ENCODE data around the gene VKORC1.
"Not testable (repeated sequence)": the region's sequence is repeated elsewhere in the genome, so short reads cannot be mapped to it uniquely, and the experiment has no call there.

VKORC1 gene

GRCh38 chr16:31094424-31095120 is at the start of gene VKORC1:
VKORC1 (minus strand) TSS chr16:31094797; CDS start chr16:31094729, 68 bp downstream.
- peak; percentile 68 to 70 for DNase-seq (ENCODE audit: low spot score in 2 of 2)
- Mint-ChIP-seq H3K36me3 (ENCODE audit: insufficient read depth) (peaks cover 6% of the 10 kb centered on the region), H3K27ac (ENCODE audit: low read depth) (peak within 1 kb of the TSS; percentile 88), H3K4me1 (peaks cover 27% of the 10 kb centered on the region), H3K9me3 (no peaks in the 10 kb centered on the region), H3K27me3 (no peaks in the 10 kb centered on the region), H3K4me3 (peak within 1 kb of the TSS; percentile 98)
- ATAC-seq (replicated peaks; ENCODE audit: extremely low read depth, poor library complexity, severe bottlenecking) = peak; percentile 86

- Mint-ChIP-seq H3K4me1 (peaks cover 5% of the 10 kb centered on the region), H3K27ac (ENCODE audit: low read depth) (peak overlapping the region; percentile 81), H3K9me3 (no peaks in the 10 kb centered on the region), H3K36me3 (ENCODE audit: insufficient read depth) (peaks cover 5% of the 10 kb centered on the region), H3K4me3 (peak overlapping the region; percentile 55), H3K27me3 (no peaks in the 10 kb centered on the region)
- ATAC-seq (replicated peaks; ENCODE audit: extremely low read depth, poor library complexity, severe bottlenecking) (no peak), DNase-seq (ENCODE audit: low spot score in 2 of 2) (no peak)
These were observed 49.1 kb upstream of the VKORC1 start for GRCh38 chr16:31143694-31144148.

- Mint-ChIP-seq H3K4me1 (peaks cover 5% of the 10 kb centered on the region), H3K9me3 (no peaks in the 10 kb centered on the region), H3K4me3 (peak overlapping the region; percentile 55), H3K27ac (ENCODE audit: low read depth) (peak overlapping the region; percentile 81), H3K36me3 (ENCODE audit: insufficient read depth) (peaks cover 5% of the 10 kb centered on the region), H3K27me3 (no peaks in the 10 kb centered on the region)
- DNase-seq (ENCODE audit: low spot score in 2 of 2) (no peak), ATAC-seq (replicated peaks; ENCODE audit: extremely low read depth, poor library complexity, severe bottlenecking) (no peak)
These were observed 48.6 kb upstream of the VKORC1 start for GRCh38 chr16:31143011-31143693.

- ATAC-seq (replicated peaks; ENCODE audit: extremely low read depth, poor library complexity, severe bottlenecking) = peak; percentile 91
- no peaks in the 10 kb centered on the region for H3K27me3 Mint-ChIP-seq
- H3K36me3 Mint-ChIP-seq (ENCODE audit: insufficient read depth) = peaks cover 5% of the 10 kb centered on the region
- peak; percentile 87 to 91 for DNase-seq (ENCODE audit: low spot score in 2 of 2)
- peaks cover 5% of the 10 kb centered on the region for H3K4me1 Mint-ChIP-seq
- peak overlapping the region; percentile 65 for H3K4me3 Mint-ChIP-seq
- H3K27ac Mint-ChIP-seq (ENCODE audit: low read depth) = no peak overlapping the region
- H3K9me3 Mint-ChIP-seq = no peaks in the 10 kb centered on the region
These were observed 47.8 kb upstream of the VKORC1 start for GRCh38 chr16:31142109-31143010.

- Mint-ChIP-seq H3K27ac (ENCODE audit: low read depth) (no peak overlapping the region), H3K4me3 (peak overlapping the region; percentile 65), H3K27me3 (no peaks in the 10 kb centered on the region), H3K36me3 (ENCODE audit: insufficient read depth) (peaks cover 5% of the 10 kb centered on the region), H3K4me1 (peaks cover 5% of the 10 kb centered on the region), H3K9me3 (no peaks in the 10 kb centered on the region)
- ATAC-seq (replicated peaks; ENCODE audit: extremely low read depth, poor library complexity, severe bottlenecking) (peak; percentile 2), DNase-seq (ENCODE audit: low spot score in 2 of 2) (no peak)
These were observed 47.0 kb upstream of the VKORC1 start for GRCh38 chr16:31141489-31142108.

GRCh38 chr16:31141071-31141469 is 46.5 kb upstream of the VKORC1 start:
- not testable (repeated sequence) for H3K36me3 Mint-ChIP-seq (ENCODE audit: insufficient read depth); H3K27me3 Mint-ChIP-seq; H3K4me3 Mint-ChIP-seq; H3K27ac Mint-ChIP-seq (ENCODE audit: low read depth); H3K9me3 Mint-ChIP-seq; DNase-seq (ENCODE audit: low spot score in 2 of 2); ATAC-seq (replicated peaks; ENCODE audit: extremely low read depth, poor library complexity, severe bottlenecking); H3K4me1 Mint-ChIP-seq

- H3K36me3 Mint-ChIP-seq (ENCODE audit: insufficient read depth) = peaks cover 3% of the 10 kb centered on the region
- DNase-seq (ENCODE audit: low spot score in 2 of 2) (no peak), ATAC-seq (replicated peaks; ENCODE audit: extremely low read depth, poor library complexity, severe bottlenecking) (no peak)
- no peaks in the 10 kb centered on the region for H3K9me3 Mint-ChIP-seq
- no peak overlapping the region for H3K27ac Mint-ChIP-seq (ENCODE audit: low read depth)
- H3K4me3 Mint-ChIP-seq = no peak overlapping the region
- no peaks in the 10 kb centered on the region for H3K27me3 Mint-ChIP-seq
- H3K4me1 Mint-ChIP-seq = peaks cover 5% of the 10 kb centered on the region
These were observed 44.3 kb upstream of the VKORC1 start for GRCh38 chr16:31138621-31139578.

- not testable (repeated sequence) for H3K9me3 Mint-ChIP-seq; DNase-seq (ENCODE audit: low spot score in 2 of 2); H3K27ac Mint-ChIP-seq (ENCODE audit: low read depth); H3K4me3 Mint-ChIP-seq; H3K4me1 Mint-ChIP-seq; ATAC-seq (replicated peaks; ENCODE audit: extremely low read depth, poor library complexity, severe bottlenecking); H3K27me3 Mint-ChIP-seq; H3K36me3 Mint-ChIP-seq (ENCODE audit: insufficient read depth)
These were observed 42.4 kb upstream of the VKORC1 start for GRCh38 chr16:31136822-31137499.

GRCh38 chr16:31136287-31136662 is 41.7 kb upstream of the VKORC1 start:
- DNase-seq (ENCODE audit: low spot score in 2 of 2) = no peak
- no peak overlapping the region for H3K27ac Mint-ChIP-seq (ENCODE audit: low read depth)
- H3K4me1 Mint-ChIP-seq = no peaks in the 10 kb centered on the region
- no peak overlapping the region for H3K4me3 Mint-ChIP-seq
- ATAC-seq (replicated peaks; ENCODE audit: extremely low read depth, poor library complexity, severe bottlenecking) = no peak
- H3K27me3 Mint-ChIP-seq = no peaks in the 10 kb centered on the region
- H3K9me3 Mint-ChIP-seq = no peaks in the 10 kb centered on the region
- peaks cover 7% of the 10 kb centered on the region for H3K36me3 Mint-ChIP-seq (ENCODE audit: insufficient read depth)

GRCh38 chr16:31135535-31136286 is 41.1 kb upstream of the VKORC1 start, which contains the start of gene PRSS8:
PRSS8 (minus strand) TSS chr16:31135727; CDS start chr16:31135498, 229 bp downstream.
- Mint-ChIP-seq H3K4me3 (no peak within 1 kb of the TSS), H3K27me3 (no peaks in the 10 kb centered on the region), H3K9me3 (no peaks in the 10 kb centered on the region), H3K27ac (ENCODE audit: low read depth) (no peak within 1 kb of the TSS), H3K4me1 (no peaks in the 10 kb centered on the region), H3K36me3 (ENCODE audit: insufficient read depth) (peaks cover 11% of the 10 kb centered on the region)
- ATAC-seq (replicated peaks; ENCODE audit: extremely low read depth, poor library complexity, severe bottlenecking) (no peak), DNase-seq (ENCODE audit: low spot score in 2 of 2) (no peak)
